HEK293T (cell line): ENCODE results near the gene APOL4.

Source experiments
- CTCF ChIA-PET: fragments of 350-600 bp; formaldehyde crosslinking; extraction: SDS; loops from one replicate; lab custom pipeline; 2021; ENCODE audit warnings: antibody characterized with exemption, inconsistent platforms; lab: Yijun Ruan, JAX
- POLR2A ChIA-PET: fragments of 350-600 bp; formaldehyde crosslinking; extraction: SDS; loops from one replicate; lab custom pipeline; 2020; ENCODE audit warnings: antibody characterized with exemption, inconsistent platforms; lab: Yijun Ruan, JAX
- DNase-seq: peaks from one replicate; pipeline ENCODE4 v3.0.0; 2012; ENCODE audit warnings: mixed read lengths; ENCODE audit errors: extremely low spot score
- ARNT ChIP-seq: fragments of 450-650 bp; IDR thresholded peaks from 2 replicates; pipeline ENCODE4 v1.6.1; 2017; ENCODE audit warnings: mild to moderate bottlenecking
- BHLHE40 ChIP-seq: fragments of 450-650 bp; IDR thresholded peaks from 2 replicates; pipeline ENCODE4 v1.6.1; 2016; ENCODE audit warnings: mild to moderate bottlenecking, moderate library complexity, borderline replicate concordance
- CTBP1 ChIP-seq: fragments of 450-650 bp; IDR thresholded peaks from 2 replicates; pipeline ENCODE4 v1.6.1; 2016; ENCODE audit warnings: borderline replicate concordance
- ELF4 ChIP-seq: fragments of 450-650 bp; IDR thresholded peaks from 2 replicates; pipeline ENCODE4 v1.6.1; 2017; ENCODE audit warnings: antibody characterized with exemption
- FOXA1 ChIP-seq: fragments of 450-650 bp; IDR thresholded peaks from 2 replicates; pipeline ENCODE4 v1.6.1; 2016; ENCODE audit warnings: mild to moderate bottlenecking
- FOXK2 ChIP-seq: fragments of 450-650 bp; IDR thresholded peaks from 2 replicates; pipeline ENCODE4 v1.6.1; 2016; ENCODE audit warnings: mild to moderate bottlenecking
- FOXM1 ChIP-seq: fragments of 450-650 bp; IDR thresholded peaks from 2 replicates; pipeline ENCODE4 v1.6.1; 2017; ENCODE audit warnings: mild to moderate bottlenecking, borderline replicate concordance
- HDGF ChIP-seq: fragments of 450-650 bp; IDR thresholded peaks from 2 replicates; pipeline ENCODE4 v1.6.1; 2017; ENCODE audit warnings: antibody characterized with exemption, borderline replicate concordance
- L3MBTL2 ChIP-seq: fragments of 450-650 bp; conservative IDR thresholded peaks from 2 replicates; pipeline ENCODE4 v1.6.1; 2016; ENCODE audit warnings: mild to moderate bottlenecking
- LEF1 ChIP-seq: fragments of 450-650 bp; IDR thresholded peaks from 2 replicates; pipeline ENCODE4 v1.6.1; 2017; ENCODE audit warnings: mild to moderate bottlenecking, borderline replicate concordance
- NFRKB ChIP-seq: fragments of 450-650 bp; IDR thresholded peaks from 2 replicates; pipeline ENCODE4 v1.6.1; 2016; ENCODE audit warnings: mild to moderate bottlenecking, moderate library complexity
- SP1 ChIP-seq: fragments of 450-650 bp; IDR thresholded peaks from 2 replicates; pipeline ENCODE4 v1.6.1; 2017
- SUZ12 ChIP-seq: fragments of 450-650 bp; IDR thresholded peaks from 2 replicates; pipeline ENCODE4 v1.6.1; 2016; ENCODE audit warnings: mild to moderate bottlenecking
- TARDBP ChIP-seq: fragments of 450-650 bp; IDR thresholded peaks from 2 replicates; pipeline ENCODE4 v1.6.1; 2016
- ZNF384 ChIP-seq: fragments of 450-650 bp; IDR thresholded peaks from 2 replicates; pipeline ENCODE4 v1.6.1; 2016

Gene APOL4

DNA sequence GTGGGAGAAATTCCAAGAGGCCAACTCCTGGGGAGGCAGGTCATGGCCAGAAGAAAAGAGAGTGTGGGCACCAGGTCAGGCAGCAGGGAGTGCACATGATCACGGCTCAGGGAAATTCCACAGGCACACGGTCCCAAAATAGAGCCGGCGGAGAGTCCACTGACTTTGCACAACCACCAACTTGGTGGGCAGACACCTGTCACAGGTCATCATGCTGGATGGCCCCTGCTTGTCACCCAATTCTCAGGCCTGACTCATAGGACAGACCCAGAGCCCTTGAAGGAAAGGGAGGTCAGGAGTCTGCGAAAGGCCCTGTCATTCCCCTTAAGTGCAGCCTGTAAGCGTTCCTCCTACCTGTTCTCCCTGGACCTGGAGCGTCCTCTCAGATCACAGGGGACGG, 21.9 kb upstream of the APOL4 start:
- CTCF ChIA-PET: no interaction called here
- DNase-seq: no peak
- TF ChIP-seq L3MBTL2: no peak
- no peak for TF ChIP-seq ELF4
- TF ChIP-seq LEF1: no peak
- TF ChIP-seq ZNF384: no peak
- no peak for TF ChIP-seq SUZ12
- no peak for TF ChIP-seq TARDBP
- TF ChIP-seq BHLHE40: no peak
- TF ChIP-seq NFRKB: no peak
- POLR2A ChIA-PET: no interaction called here

DNA sequence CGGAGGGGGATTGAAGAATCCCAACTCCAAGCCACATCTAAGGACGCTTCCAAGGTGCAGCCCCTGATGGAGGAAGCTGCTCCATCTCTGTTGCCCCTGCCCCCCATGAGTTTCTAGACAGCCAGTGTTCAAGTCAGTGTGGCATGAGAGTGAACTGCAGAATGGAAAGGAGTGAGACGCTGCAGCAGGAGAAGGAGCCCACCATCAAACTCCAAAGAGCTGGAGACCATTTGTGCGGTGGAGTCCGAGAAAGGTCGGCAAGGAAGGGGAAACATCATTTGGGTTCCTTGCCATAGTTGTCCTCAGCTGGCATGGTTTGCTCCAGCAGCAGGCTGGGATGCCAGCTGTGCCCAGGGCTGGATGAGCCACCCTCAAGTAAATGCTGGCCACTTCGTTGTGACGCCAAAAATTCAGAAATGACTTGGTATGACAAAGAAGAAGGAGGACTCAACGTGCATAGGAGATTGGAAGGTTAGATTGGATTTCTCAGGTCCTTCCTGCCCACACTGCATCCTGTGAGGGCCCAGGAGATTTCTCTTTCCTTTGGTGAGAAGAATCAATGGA, 21.4 kb upstream of the APOL4 start:
- TF ChIP-seq FOXM1 (no peak), L3MBTL2 (no peak), ELF4 (no peak), NFRKB (no peak)
- CTCF ChIA-PET: interaction anchor here (1.2 kb wide), 1 partner anchor 55 kb away, joined by 4 read pairs; no protein-coding TSS in a partner anchor
- POLR2A ChIA-PET: no interaction called here
- DNase-seq: no peak

DNA sequence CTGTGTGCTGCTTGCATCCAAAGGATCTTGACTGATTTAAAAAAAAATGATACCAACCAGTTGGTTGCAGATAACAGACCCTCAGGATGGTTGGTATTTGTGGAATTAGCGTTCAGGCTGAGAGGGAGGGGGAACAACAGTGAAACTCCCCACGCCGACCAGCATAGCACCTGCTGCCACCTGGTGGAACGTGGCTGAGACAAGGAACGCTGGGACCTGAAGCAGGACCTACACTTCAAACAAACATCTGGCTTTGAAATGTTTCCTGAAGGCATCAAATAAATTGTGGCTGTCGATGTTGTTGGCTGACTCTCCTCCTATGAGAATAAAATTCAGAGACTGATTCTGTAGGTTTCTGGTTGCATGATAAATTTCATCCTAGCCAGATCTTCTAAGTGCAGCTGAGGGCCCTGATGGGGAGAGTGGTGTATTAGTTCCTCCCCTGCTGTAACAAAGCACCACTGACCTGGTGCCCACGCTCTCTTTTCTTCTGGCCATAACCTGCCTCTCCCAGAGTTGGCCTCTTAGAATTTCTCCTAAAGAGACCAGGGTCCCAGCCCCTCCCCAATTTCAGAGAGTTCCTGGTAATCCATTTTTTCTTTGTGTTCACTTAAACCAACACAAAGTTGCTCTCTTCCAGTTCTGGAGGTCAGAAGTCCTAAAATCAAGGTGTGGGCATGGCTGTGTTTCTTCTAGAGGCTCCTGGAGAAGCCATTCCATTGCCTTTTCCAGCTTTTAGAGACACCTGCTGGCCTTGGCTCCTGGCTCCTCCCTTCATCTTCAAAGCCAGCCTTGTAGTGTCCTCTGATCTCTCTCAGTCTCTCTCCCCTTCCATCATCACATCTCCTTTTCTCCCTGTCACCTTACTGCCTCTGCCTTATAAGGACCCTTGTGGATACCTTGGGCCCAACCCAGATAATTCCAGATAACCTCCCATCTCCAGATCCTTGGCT, 20.5 kb upstream of the APOL4 start:
- peak; percentile 71 for DNase-seq
- ChIA-PET POLR2A (no interaction called here), CTCF (interaction anchor here (1.2 kb wide), 1 partner anchor 56 kb away, joined by 4 read pairs; no protein-coding TSS in a partner anchor)
- no peak for TF ChIP-seq FOXA1
- no peak for TF ChIP-seq FOXK2
- TF ChIP-seq SUZ12: no peak
- TF ChIP-seq TARDBP: no peak
- TF ChIP-seq LEF1: no peak

DNA sequence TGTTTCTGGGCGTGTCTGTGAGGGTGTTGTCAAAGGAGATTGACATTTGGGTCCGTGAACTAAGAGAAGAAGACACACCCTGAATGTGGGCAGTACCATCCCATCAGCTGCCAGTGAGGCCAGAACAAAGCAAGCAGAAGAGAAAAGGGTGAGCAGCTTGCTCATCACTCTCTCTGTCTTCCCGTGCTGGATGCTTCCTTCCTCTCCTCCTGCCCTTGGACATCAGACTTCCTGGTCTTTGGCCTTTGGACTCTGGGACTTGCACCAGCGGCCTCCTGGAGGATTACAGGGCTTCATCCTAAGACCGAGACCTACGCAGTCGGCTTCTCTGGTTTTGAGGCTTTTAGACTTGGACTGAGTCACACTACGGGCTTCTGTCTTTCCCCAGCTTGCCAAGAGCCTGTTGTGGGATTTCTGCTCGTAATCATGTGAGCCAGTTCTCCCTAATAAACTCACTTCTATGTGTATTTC, 18.9 kb upstream of the APOL4 start:
- CTCF ChIA-PET: no interaction called here
- POLR2A ChIA-PET: no interaction called here
- no peak for DNase-seq
- no peak for TF ChIP-seq FOXA1
- no peak for TF ChIP-seq L3MBTL2

DNA sequence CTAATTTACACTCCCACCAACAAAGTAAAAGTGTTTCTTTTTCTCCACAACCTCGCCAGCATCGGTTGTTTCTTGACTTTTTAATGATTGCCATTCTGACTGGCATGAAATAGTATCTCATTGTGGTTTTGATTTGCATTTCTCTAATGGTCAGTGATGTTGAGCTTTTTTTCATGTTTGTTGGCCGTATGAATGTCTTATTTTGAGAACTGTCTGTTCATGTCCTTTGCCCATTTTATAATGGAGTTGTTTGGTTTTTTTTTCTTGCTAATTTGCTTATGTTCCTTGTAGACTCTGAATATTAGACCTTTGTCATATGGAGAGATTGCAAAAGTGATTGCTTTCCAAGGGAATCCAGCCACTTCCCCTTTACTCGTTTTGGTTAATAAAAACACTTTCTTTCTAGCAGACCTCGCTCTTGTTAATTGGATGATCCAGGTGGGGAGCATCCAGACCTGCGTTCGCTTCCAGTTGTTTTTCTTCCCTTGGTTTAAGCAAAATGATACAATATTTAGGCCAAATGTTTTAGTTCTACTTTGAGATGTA, 17.1 kb upstream of the APOL4 start:
- no peak for DNase-seq
- ChIA-PET POLR2A (no interaction called here), CTCF (interaction anchor here (2.2 kb wide), 1 partner anchor 20 kb away, joined by 10 read pairs; the partner anchor contains the start of gene APOL2)
- TF ChIP-seq CTBP1 (no peak), NFRKB (no peak), FOXA1 (no peak), ELF4 (no peak), SP1 (no peak), LEF1 (no peak), L3MBTL2 (no peak)

DNA sequence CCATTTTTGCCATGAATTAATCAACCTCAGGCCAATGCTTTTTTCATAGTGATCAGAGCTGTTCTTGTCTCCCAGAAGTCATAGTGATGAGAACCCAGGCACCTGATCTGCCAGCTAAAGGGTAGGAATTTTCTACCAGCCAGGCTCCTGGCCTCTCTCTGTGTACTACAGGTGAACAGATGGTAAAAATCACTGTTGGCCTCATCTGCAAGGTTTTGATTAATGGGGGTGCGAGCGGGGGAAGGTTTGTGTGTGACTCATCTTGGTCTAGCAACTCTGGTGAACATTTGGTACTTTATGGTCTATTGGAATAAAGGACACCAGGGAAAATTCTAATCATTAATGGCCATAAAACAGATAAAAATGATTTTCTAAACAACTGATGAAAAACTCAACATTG, 14.4 kb upstream of the APOL4 start:
- ChIA-PET POLR2A (no interaction called here), CTCF (interaction anchor here (0.7 to 1.1 kb wide), 2 partner anchors 23 to 39 kb away, joined by 3 read pairs; partner anchors contain the start of gene APOL2)
- TF ChIP-seq FOXM1 (no peak), CTBP1 (no peak)
- no peak for DNase-seq

DNA sequence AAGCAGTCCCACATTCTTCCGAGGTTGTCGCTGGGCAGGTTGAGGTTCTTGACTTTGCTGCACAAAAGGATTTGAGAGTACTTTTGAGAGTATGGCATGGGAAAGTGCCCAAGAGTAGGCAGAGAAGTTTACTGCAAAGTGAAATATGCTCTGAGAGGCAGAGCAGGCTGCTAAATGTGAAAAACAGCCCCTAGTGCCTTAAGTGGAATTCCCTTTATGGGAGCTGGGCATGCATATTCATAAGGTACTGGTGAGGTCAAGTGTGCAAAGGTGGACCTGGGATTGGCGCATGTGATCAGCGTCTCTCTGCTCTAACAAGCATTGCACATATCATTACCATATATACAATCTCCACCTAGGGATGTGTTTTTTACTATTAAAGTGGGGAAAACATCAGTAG, 12.0 kb upstream of the APOL4 start:
- CTCF ChIA-PET: no interaction called here
- no peak for DNase-seq

DNA sequence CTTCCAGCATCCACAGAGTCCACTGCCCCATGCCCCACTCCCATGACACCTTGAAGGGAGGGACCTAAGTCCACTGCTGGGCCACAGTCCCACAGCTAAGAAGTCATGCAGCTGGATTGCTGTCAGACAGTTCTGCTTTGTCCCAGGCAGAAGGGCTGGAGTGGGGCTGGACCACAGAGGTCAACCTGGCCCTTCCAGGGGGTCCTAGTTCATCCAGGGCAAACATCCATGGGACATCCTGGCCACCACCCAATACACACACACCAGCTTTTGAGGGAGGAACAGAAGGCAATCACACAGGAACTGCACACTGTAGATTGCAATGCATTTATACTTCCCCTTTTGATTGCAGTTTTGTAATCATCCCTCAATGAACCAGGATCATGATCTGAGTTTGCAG, 11.3 kb upstream of the APOL4 start:
- POLR2A ChIA-PET: no interaction called here
- TF ChIP-seq L3MBTL2: no peak
- no peak for TF ChIP-seq TARDBP
- no peak for TF ChIP-seq FOXA1
- no peak for TF ChIP-seq ARNT
- TF ChIP-seq BHLHE40: no peak
- TF ChIP-seq SP1: no peak
- TF ChIP-seq LEF1: no peak
- TF ChIP-seq SUZ12: no peak
- CTCF ChIA-PET: no interaction called here
- no peak for DNase-seq

More for the DNA sequence above, 12.0 kb upstream of the APOL4 start:
- TF ChIP-seq FOXA1 (no peak), FOXK2 (no peak), LEF1 (no peak), BHLHE40 (no peak), NFRKB (no peak), CTBP1 (no peak), L3MBTL2 (no peak), HDGF (no peak), SP1 (no peak), ZNF384 (no peak), ELF4 (no peak)
- POLR2A ChIA-PET: no interaction called here
